Activated CD4-positive, CD25-positive, alpha-beta regulatory T cell treated with anti-CD3 and anti-CD28 coated beads, Interleukin-2, amount 50 U/mL, for 24 hours (primary cell): Measurements from ENCODE around the gene NCDN.
A peak's percentile ranks its signal among the peaks of the same experiment; 100 is the strongest.

Source experiments
- ATAC-seq, 2 donors: fragments of 150-1000 bp; cut with Tn5 transposase; one replicate each; pipeline ENCODE4 v1.10.0; 2021; ENCODE audit warnings: mild to moderate bottlenecking in 1 of 2, moderate library complexity in 1 of 2

The NCDN gene, protein sequence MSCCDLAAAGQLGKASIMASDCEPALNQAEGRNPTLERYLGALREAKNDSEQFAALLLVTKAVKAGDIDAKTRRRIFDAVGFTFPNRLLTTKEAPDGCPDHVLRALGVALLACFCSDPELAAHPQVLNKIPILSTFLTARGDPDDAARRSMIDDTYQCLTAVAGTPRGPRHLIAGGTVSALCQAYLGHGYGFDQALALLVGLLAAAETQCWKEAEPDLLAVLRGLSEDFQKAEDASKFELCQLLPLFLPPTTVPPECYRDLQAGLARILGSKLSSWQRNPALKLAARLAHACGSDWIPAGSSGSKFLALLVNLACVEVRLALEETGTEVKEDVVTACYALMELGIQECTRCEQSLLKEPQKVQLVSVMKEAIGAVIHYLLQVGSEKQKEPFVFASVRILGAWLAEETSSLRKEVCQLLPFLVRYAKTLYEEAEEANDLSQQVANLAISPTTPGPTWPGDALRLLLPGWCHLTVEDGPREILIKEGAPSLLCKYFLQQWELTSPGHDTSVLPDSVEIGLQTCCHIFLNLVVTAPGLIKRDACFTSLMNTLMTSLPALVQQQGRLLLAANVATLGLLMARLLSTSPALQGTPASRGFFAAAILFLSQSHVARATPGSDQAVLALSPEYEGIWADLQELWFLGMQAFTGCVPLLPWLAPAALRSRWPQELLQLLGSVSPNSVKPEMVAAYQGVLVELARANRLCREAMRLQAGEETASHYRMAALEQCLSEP

DNA sequence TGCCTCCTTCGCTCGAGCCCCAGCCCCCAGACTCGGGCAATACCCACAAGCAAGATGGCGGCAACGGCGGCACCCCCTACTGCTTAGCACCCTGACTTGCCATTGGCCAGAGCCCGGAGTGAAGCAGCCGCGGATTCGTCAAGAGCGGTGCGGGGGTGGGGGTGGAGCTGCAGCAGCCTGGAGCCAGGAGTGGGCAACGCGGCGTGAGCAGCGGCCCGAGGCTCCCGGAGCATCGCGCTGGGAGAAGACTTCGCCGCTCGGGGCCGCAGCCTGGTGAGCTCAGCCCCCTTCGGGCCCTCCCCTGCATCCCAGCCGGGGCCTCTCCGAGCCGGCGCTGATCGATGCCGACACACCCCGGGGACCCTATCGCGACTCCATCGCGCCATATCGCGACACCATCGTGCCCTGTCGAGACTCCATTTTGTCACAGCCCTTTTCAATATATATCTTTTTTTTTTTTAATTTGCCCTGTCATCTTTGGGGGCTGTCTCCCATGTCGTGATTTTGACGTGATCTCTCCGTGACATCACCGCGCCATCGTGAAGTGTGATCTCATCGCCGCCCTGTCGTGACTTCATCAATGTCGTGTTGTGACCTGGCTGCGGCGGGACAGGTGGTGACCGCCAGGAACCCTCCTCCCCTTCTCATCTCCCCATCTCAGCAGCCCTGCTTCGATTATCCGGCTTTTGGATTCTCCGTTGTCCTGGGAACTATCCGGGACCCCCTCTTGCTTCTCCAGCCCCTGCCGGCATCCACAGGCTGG is at the start of gene NCDN:
Gene NCDN (plus strand): TSS at position 189 of the 763 bp plus-strand sequence. CDS start 392 bp downstream, at position 581.
- peak; percentile 90 to 95 for ATAC-seq

DNA sequence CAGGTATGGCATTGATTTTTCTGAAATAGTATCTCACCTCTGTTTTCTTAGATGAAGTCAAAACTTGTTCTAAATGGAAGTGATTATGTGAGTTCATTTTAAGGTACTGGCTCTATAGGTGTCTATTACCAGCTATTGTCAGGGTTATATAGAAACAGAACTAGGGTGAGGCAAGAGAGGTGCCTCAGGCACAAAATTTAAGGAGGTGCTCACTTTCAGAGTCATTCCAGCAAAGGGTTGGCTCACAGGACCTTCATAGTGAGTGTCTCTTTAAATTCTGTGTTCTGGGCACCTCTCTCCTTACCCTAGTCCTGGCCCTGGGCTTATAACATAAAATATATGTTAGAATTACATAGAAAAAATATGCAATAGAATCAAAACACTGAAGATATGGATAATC is 49.7 kb upstream of the NCDN start:
- ATAC-seq, result no peak

DNA sequence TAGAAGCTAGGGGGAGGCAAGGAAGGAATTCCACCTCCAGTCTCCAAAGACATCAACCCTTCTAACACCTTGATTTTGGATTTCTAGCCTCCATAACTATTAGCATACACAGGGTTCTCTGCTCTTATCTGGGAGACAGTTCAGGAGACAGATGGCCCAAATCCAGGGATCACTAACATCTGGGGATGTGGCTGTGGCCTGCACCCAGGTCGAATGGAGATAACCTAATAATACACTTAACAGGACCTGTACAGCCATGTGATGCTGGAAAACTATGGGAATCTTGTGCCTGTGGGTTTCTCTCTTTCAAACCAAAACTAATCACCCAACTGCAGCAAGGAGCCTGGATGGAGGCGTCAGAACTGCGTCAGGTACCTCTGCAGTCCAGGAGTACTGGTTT is 48.0 kb upstream of the NCDN start:
- no peak for ATAC-seq

DNA sequence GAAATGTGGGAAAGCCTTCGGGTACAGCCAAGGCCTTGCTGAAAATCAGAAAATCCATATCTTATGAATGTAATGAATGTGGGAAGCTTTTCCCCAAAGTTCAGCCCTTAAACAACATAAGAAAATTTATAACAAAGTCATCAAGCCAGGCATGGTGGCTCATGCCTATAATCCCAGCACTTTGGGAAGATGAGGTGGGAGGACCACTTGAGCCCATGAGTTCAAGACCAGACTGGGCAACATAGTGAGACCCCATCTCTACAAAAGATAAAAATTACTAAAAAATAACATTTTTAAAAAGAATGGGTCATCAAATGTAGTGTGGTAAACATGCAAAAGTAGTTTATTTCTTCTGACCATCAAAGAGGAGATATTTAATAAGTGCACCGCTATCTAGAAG is 46.3 kb upstream of the NCDN start:
- no peak for ATAC-seq

DNA sequence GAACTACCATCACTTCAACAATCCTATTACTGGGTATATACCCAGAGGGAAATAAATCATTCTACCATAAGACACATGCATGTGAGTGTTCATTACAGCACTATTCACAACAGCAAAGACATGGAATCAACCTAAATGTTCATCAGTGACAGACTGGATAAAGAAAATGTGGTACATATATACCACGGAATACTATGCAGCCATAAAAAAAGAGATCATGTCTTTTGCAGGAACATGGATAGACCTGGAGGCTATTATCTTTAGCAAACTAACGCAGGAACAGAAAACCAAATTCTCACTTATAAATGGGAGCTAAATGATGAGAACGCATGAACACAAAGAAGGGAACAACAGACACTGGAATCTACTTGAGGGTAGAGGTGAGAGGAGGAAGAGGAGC is 39.4 kb upstream of the NCDN start:
- no peak for ATAC-seq

DNA sequence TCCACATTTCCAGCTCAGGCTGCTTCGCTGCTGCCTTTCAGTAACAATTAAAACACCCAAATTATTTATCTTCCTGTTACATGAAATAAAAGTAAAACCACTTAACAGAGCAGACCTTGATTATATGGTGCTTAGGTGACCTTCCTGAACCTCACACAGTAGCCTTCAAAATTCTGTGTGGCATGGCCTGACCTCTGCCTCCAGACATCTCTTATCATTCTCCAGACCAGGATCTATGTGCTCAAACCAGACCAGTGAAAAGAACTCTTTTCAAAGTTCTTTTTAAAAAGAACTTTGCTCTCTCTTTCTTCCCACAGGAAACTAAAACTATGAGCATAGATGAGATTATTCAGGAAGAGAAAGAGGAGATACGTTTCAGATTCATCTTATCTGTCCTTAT is 38.2 kb upstream of the NCDN start:
- no peak for ATAC-seq

DNA sequence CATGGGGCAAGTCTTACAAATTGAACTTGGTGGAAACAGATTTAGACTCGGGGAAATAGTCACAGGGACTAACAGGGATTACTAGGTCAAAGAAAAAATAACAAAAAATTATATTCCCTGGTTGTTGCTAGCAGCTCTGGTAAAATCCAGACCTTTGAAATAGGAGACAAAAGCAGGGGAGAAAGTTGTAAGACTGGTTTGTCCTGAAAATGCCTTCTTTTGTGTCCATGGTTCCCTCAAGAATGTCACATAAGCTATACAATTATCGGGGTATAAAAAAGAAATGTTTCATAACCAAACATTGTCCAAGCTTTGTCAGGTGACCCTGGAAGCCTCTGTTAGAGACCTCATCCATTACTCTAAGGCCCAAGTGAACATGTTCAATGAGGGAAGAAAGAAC is 33.5 kb upstream of the NCDN start:
- no peak for ATAC-seq

DNA sequence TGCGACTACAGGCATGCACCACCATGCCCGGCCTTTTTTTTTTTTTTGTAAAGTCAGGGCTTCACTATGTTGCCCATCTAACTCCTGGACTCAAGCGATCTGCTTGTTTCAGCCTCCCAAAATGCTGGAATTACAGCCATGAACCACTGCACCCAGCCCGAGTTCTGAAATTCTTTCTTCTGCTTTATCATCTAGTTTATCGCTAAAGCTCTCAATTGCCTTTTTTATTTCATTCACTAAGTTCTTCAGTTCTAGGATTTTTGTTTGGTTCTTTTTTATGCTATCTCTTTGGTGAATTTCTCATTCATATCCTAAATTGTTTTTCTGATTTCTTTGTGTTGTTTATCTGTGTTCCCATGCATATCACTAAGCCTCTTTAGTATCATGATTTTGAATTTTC is 27.4 kb upstream of the NCDN start:
- ATAC-seq, result no peak

DNA sequence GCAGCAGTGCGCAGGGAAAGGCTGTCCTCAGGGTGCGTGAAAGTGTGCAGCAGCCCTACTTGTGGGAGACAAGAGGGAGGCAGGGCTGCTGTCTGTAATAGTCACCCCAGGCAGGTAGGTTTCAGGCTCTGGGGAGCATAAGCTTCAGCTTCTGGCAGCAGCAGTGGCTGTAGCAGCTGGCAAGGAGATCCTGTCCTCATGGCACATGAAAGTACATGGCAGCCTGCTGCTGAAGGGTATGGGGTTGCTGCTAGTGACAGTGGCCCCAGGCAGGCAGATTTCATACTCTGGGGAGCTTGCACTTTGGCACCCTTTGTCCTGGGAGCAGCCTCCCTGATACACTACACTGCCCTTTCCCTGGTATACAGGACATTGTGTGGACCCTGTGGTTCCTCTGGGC is 26.7 kb upstream of the NCDN start:
- ATAC-seq, result no peak

DNA sequence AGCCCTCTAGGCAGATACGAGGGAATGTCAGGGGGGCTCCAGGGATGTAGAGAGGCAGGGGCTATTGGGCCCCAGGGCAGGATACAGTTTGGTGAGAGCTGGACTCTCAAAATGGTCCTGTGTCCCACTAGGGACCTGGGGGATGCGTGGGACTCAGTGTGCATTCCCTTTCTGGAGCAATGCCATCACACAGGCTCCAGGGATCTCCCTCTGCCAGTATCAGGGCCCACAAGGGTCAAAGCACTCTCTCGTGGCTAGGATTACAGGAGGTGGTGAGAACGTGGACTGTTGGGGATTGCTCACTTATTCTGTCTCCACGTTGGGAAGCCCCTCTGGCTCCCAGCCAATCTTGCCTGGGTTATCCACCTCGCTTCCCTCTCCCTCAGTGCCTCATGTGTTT is 26.2 kb upstream of the NCDN start:
- no peak for ATAC-seq

DNA sequence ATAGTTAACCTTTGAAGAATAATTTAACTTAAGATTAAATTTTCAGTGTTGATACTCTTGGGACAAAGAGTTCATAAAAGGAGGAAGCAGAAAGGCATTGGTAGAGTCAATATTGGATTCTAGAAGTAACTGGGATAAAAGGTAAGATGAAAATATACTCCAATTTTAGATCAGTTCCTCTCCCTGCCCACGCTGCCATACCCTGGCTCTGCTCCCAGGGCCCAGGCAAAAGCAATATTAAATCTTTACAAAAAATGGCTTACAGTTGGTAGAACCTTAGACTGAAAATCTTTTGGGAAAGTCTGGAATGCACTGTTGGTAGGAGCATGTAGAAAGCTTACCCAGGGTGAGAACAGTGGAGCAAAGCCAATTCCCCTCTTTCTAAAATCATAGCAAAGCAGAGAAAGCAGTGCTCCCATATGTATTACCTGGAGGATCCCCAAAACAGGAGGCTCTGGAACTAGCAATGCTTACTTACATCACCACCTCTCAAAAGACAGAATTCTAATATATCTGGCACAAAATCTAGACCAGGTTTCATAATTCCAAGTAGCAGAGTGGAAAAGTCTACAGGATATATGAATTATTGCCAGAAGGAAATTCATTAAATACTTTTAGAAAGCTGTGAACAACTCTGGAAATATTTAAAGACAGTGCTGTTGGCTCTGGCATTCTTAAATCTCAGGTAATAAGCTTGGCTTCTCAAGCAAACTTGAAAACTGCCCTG is 24.9 kb upstream of the NCDN start:
- no peak for ATAC-seq

DNA sequence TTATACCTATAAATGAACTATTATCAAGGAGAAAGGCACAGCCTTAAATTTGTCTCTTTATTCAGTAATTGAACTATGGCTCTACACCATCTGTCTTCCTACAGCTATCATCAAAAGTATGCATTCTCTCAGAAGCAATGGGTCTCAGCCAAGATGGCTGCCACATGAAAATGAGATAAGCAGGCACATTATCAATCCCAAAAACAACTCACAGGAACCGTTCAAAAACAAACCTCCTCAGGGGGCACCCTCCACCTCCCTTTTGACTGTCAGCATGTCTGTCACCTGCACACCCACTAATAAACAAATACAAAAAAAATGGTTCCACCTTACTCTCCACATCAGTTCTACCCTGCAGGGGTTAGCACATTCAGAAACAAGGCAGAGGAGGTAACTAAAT is 24.0 kb upstream of the NCDN start:
- no peak for ATAC-seq

DNA sequence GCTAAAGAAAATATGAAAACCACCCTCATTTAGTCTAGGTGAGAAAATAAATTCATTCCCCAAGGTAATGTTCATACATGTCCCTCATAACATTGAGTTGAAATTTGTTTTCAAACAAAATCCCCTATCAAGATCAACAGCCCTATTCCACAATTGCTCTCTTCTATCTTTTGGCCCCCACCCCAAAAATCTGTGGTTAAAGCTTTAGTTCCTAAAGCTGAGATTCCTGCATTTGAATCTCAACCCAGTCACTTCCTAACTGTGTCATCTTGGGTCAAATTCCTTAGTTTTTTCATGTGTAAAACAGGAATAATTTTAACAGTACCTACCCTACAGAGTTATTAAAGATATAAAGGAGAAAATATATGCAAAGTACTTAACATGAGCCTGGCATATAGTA is 22.4 kb upstream of the NCDN start:
- ATAC-seq, result no peak

DNA sequence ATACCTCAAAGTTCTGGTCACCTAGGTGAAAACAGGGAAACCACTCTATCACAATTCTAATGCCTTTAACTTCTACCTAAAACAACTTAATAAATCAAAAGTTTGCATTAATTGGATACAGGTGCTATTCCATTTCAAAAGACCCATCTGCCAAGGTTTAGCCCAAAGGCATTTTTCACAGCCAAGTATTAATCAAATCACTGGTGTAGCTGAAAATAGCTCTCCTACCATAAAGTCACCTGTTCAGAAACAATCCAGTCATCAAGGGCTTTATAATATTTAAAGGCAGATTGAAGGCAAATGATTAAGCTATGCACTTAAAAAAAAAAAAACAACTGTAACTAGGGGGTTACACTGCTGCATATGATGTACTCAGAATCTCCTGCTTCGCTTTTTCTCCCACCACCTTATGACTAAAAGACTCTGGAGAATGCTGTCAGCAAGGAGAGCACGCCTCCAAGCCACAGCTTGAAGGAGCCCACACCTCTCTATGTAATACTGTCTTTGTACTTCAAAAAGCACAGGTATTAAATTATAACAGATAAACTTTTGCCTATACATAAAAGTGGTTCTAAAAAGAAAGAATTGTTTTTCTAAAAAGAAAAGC is 20.9 kb upstream of the NCDN start:
- ATAC-seq, result peak; percentile 5 to 38

DNA sequence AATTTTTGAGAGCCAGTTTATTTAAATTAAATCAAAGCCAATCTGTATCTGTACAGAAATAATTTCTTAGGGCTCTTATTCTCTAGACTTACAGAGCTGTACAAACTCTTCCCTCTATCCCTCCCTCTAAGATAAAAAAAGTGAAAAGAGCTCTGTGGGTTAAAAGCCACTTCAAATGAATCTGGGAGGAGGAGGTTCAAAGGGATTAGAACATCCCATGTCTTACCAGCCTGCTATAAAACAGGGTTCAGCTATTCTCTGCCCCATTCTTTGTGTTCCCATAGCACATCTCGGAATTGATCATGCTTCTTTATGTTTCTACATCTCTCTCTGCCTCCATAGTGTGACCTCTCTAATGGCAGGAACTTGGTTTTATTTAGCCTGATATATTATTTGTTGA is 19.8 kb upstream of the NCDN start:
- ATAC-seq, result no peak

DNA sequence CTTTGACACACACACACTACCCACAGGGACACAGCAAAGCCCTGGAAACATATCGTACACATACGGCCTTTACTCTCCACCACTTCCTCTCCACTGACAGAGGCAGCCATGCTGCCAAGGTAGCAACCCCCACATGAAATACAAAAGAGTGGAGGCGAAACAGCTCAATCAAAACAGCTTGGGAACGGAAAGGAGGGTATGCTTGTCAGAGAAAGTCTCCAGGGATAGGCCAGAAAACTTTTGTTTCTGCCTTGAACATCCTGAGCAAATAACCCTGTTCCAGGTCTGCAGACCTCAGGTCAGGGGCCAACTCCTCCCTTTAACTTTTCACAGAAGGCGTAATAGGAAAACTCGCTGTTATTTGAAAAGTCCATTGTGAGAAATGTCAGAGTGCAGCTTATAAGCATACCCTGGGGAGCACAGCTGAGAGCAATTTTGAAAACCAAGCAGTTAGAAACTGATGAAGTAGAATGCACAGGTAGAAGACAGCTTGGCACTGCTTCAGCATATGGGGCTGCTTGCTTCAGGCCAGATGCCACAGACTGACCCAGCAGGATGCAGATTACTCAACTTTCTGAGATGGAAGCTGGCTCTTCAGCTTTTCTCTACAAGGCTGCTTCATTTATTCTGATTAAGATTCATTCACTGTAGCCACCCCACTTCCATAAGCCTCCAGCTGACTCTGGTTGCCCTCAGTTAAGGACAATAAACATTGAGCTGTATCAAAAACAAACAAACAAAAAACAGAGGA is 18.4 kb upstream of the NCDN start:
- peak; percentile 32 to 53 for ATAC-seq

DNA sequence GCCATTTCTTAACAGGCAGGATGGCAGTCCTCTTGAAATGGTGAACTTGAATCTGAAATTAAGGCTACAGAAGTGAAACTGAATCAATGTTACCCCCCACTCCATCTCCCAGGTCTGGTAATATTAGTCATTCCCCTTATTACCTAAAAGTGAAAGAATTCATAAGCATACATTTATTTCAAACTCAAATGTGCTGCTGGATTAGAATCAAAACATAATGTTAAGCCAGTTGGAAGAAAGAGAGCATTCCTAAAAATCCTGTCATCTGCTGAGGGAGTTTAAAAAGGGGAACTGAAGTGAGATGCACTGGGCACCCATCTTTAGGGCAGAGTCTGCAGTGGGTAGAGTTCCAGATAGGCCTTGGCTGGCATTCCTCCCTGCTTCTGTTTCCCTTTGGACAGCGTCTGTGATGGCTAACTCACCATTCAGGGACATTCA is 17.8 kb upstream of the NCDN start:
- peak; percentile 72 to 84 for ATAC-seq

DNA sequence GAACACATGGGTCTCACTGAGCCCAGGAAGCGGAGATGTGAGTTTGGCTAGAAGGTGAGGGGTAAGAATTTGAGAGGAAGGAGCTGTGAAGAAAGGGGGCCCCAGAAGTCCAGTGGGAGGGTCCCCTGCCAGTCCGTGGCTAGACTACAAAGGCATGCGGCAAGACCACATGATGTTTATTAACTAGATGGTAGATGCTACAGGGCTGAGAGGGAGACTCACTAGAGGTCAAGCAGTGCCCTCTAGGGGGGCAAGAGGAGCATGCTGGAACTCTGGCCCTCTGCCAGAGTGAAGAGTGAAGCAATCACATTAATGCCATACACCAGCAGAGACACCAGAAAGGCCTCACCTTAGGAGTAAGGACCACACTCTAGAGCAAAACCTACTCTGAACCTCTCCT is 12.6 kb upstream of the NCDN start:
- peak; percentile 72 to 73 for ATAC-seq

DNA sequence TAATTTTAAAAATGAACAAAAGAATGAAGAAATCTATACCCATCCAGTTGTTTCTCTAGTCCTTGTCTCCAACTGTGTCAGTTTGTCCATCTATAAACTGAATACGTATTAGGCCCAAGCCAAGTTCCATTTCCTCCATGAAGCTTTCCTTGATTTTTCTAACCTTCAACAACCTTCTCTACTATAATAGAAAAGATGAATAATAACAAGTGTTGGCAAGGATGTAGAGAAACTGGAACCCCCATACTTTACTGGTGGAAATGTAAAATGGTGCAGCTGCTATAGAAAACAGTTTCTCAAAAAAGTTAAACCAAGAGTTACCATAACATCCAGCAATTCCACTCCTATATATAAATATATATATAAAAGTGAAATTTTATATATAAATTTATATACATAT is 11.0 kb upstream of the NCDN start:
- ATAC-seq, result no peak

DNA sequence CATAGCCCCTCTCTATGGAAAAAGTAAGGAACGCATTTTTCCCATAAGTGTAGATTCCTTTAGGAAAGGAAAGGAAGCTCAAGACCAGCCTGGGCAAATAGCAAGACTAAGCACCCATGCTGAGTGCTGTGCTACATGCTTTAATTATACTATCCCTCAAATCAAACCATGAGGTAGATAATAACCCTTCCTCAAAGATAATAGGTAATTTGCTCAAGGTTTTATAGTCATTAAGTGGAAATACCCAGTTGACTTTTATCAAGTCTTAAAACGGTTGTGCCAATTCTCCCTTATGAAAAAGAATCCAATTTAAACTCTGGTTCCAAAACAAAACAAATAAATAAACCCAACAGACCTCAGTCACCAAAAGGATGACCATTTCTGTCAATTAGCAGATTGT is 3.7 kb upstream of the NCDN start:
- ATAC-seq, result no peak
